GM19438 (cell line): ENCODE measurements around the gene PDCD1LG2.
"Not testable (repeated sequence)": the region's sequence is repeated elsewhere in the genome, so short reads cannot be mapped to it uniquely, and the experiment has no call there.

Source experiments
- ATAC-seq: cut with Tn5 transposase; IDR thresholded peaks from one replicate; pipeline ENCODE4 v1.9.1; 2021; ENCODE audit warnings: low read depth; ENCODE audit not compliant: unreplicated experiment

PDCD1LG2 gene

GRCh38 chr9:5563417-5563815 is 53.1 kb downstream of the PDCD1LG2 start:
- ATAC-seq: no peak

- no peak for ATAC-seq
Measured at GRCh38 chr9:5563886-5564285, 53.6 kb downstream of the PDCD1LG2 start.

- peak; percentile 77 for ATAC-seq
Measured at GRCh38 chr9:5566054-5566618, 55.8 kb downstream of the PDCD1LG2 start.

GRCh38 chr9:5568868-5569267 is 58.5 kb downstream of the PDCD1LG2 start:
- ATAC-seq: no peak

- no peak for ATAC-seq
Measured at GRCh38 chr9:5569409-5569808, 59.1 kb downstream of the PDCD1LG2 start.

GRCh38 chr9:5569891-5570290 is 59.6 kb downstream of the PDCD1LG2 start:
- no peak for ATAC-seq

- peak; percentile 69 for ATAC-seq
Measured at GRCh38 chr9:5571629-5572232, 61.4 kb downstream of the PDCD1LG2 start.

- ATAC-seq: no peak
Measured at GRCh38 chr9:5574097-5574496, 63.8 kb downstream of the PDCD1LG2 start.

- ATAC-seq: no peak
Measured at GRCh38 chr9:5575000-5575399, 64.7 kb downstream of the PDCD1LG2 start.

GRCh38 chr9:5577225-5577624 is 66.9 kb downstream of the PDCD1LG2 start:
- ATAC-seq: no peak

- ATAC-seq: no peak
Measured at GRCh38 chr9:5578018-5578697, 67.8 kb downstream of the PDCD1LG2 start.

- no peak for ATAC-seq
Measured at GRCh38 chr9:5578698-5579085, 68.4 kb downstream of the PDCD1LG2 start.

- ATAC-seq: no peak
Measured at GRCh38 chr9:5579881-5580280, 69.5 kb downstream of the PDCD1LG2 start.

GRCh38 chr9:5580650-5581049 is 70.3 kb downstream of the PDCD1LG2 start:
- ATAC-seq: no peak

GRCh38 chr9:5581706-5582105 is 71.4 kb downstream of the PDCD1LG2 start:
- ATAC-seq: not testable (repeated sequence)

GRCh38 chr9:5582835-5583195 is 72.5 kb downstream of the PDCD1LG2 start:
- ATAC-seq: peak; percentile 65

- ATAC-seq: no peak
Measured at GRCh38 chr9:5586391-5586802, 76.1 kb downstream of the PDCD1LG2 start.

- ATAC-seq: no peak
Measured at GRCh38 chr9:5587024-5587423, 76.7 kb downstream of the PDCD1LG2 start.

GRCh38 chr9:5592231-5592630 is 81.9 kb downstream of the PDCD1LG2 start:
- ATAC-seq: no peak

GRCh38 chr9:5592904-5593303 is 82.6 kb downstream of the PDCD1LG2 start:
- no peak for ATAC-seq

GRCh38 chr9:5593904-5594303 is 83.6 kb downstream of the PDCD1LG2 start:
- ATAC-seq: peak; percentile 59

GRCh38 chr9:5596173-5596572 is 85.8 kb downstream of the PDCD1LG2 start:
- ATAC-seq: no peak
